Common myeloid progenitor, CD34-positive (primary cell): ENCODE measurements around the gene CFAP161.

ENCODE experiments used
- CTCF ChIA-PET: fragments of 350-600 bp; sonication (Branson Sonifier 250); formaldehyde crosslinking; loops from one replicate; lab custom pipeline; 2021; ENCODE audit warnings: antibody characterized with exemption; lab: Charles Lee
- POLR2A ChIA-PET: fragments of 350-600 bp; sonication (Branson Sonifier 250); formaldehyde crosslinking; loops from one replicate; lab custom pipeline; 2021; ENCODE audit warnings: antibody characterized with exemption; lab: Charles Lee
- DNase-seq, 3 donors: peaks; one replicate each; pipeline versions ENCODE4 v3.0.0 to v3.0.0-alpha.2; 2013
- H3K27ac ChIP-seq, 2 experiments: 1 replicate in 1 of 2; 2 replicates in 1 of 2; pipeline ENCODE4 v1.7.0; 2013; ENCODE audit warnings: inconsistent platforms in 2 of 2, low read length in 2 of 2, mild to moderate bottlenecking in 2 of 2, low read depth in 1 of 2, moderate library complexity in 1 of 2; ENCODE audit not compliant: severe bottlenecking in 2 of 2, insufficient read depth in 1 of 2, poor library complexity in 1 of 2
- H3K27me3 ChIP-seq, 5 experiments: replicated peaks in 2 of 5; 1 replicate in 3 of 5; 2 replicates in 2 of 5; pipeline versions ENCODE4 v1.6.1 to v1.7.0; 2013; ENCODE audit warnings: low read length in 4 of 5, mild to moderate bottlenecking in 2 of 5, moderate library complexity in 2 of 5, inconsistent platforms in 1 of 5; ENCODE audit not compliant: insufficient read depth in 5 of 5, control insufficient read depth in 4 of 5
- H3K36me3 ChIP-seq, 4 experiments: 1 replicate in 2 of 4; 2 replicates in 2 of 4; pipeline versions ENCODE4 v1.6.1 to v1.7.0; 2013; ENCODE audit warnings: low read length in 3 of 4, control low read depth in 1 of 4, mild to moderate bottlenecking in 1 of 4; ENCODE audit not compliant: control insufficient read depth in 4 of 4, insufficient read depth in 4 of 4
- H3K4me1 ChIP-seq, 4 experiments: 1 replicate in 3 of 4; 2 replicates in 1 of 4; pipeline versions ENCODE4 v1.6.1 to v1.7.1; 2013; ENCODE audit warnings: low read length in 3 of 4, mild to moderate bottlenecking in 3 of 4, control low read depth in 1 of 4, inconsistent platforms in 1 of 4, moderate library complexity in 1 of 4; ENCODE audit not compliant: control insufficient read depth in 4 of 4, insufficient read depth in 4 of 4; ENCODE audit errors: control extremely low read depth in 1 of 4
- H3K4me3 ChIP-seq, 7 experiments: 1 replicate in 4 of 7; 2 replicates in 3 of 7; pipeline versions ENCODE4 v1.5.1 to v1.7.0; 2013; ENCODE audit warnings: mild to moderate bottlenecking in 7 of 7, low read length in 6 of 7, moderate library complexity in 6 of 7, inconsistent platforms in 2 of 7, low read depth in 2 of 7, control low read depth in 1 of 7; ENCODE audit not compliant: insufficient read depth in 4 of 7, control insufficient read depth in 1 of 7; ENCODE audit errors: extremely low read depth in 1 of 7
- H3K9me3 ChIP-seq, 5 experiments: 1 replicate in 4 of 5; 2 replicates in 1 of 5; pipeline versions ENCODE4 v1.6.1 to v1.7.1; 2013; ENCODE audit warnings: low read length in 4 of 5, mild to moderate bottlenecking in 2 of 5, inconsistent platforms in 1 of 5, low read depth in 1 of 5, moderate library complexity in 1 of 5; ENCODE audit not compliant: control insufficient read depth in 4 of 5, insufficient read depth in 2 of 5; ENCODE audit errors: control extremely low read depth in 1 of 5
- WGBS: methylation state at CpG from one replicate; pipeline ENCODE4 v1.1.5; 2013; ENCODE audit not compliant: insufficient coverage; 5-methylcytosine and 5-hydroxymethylcytosine counted together

CFAP161 gene

GRCh38 chr15:81194723-81195122, 60.7 kb downstream of the CFAP161 start:
- no peak overlapping the region for H3K27ac ChIP-seq
- no peaks in the 10 kb centered on the region for H3K4me1 ChIP-seq
- no peak for DNase-seq
- POLR2A ChIA-PET, result no interaction called here
- no peaks in the 10 kb centered on the region for H3K9me3 ChIP-seq
- WGBS, result 88% methylated on average over 3 of the region's 5 CpGs
- CTCF ChIA-PET, result no interaction called here
- H3K36me3 ChIP-seq, result no peaks in the 10 kb centered on the region
- no peak overlapping the region for H3K4me3 ChIP-seq
- no peaks in the 10 kb centered on the region for H3K27me3 ChIP-seq

GRCh38 chr15:81195339-81195864, 61.3 kb downstream of the CFAP161 start:
- Histone ChIP-seq H3K4me1 (no peaks in the 10 kb centered on the region), H3K27me3 (no peaks in the 10 kb centered on the region), H3K4me3 (no peak overlapping the region), H3K27ac (no peak overlapping the region), H3K36me3 (no peaks in the 10 kb centered on the region), H3K9me3 (no peaks in the 10 kb centered on the region)
- CTCF ChIA-PET, result no interaction called here
- no peak for DNase-seq
- WGBS, result 96% methylated on average over 4 of the region's 8 CpGs
- POLR2A ChIA-PET, result no interaction called here

GRCh38 chr15:81196576-81197254, 62.6 kb downstream of the CFAP161 start, which contains the start of gene IL16:
Gene IL16, plus strand, starts transcription at chr15:81196879. Its CDS starts 28,521 bp downstream, at chr15:81225400.
- Histone ChIP-seq H3K9me3 (no peaks in the 10 kb centered on the region), H3K27me3 (no peaks in the 10 kb centered on the region), H3K27ac (no peak within 1 kb of the TSS), H3K4me3 (no peak within 1 kb of the TSS), H3K36me3 (no peaks in the 10 kb centered on the region), H3K4me1 (no peaks in the 10 kb centered on the region)
- no peak for DNase-seq
- ChIA-PET CTCF (no interaction called here), POLR2A (no interaction called here)
- WGBS, result over 99% methylated on average over 14 of the region's 16 CpGs

- Histone ChIP-seq H3K36me3 (no peaks in the 10 kb centered on the region), H3K27me3 (no peaks in the 10 kb centered on the region), H3K27ac (no peak overlapping the region), H3K9me3 (no peaks in the 10 kb centered on the region), H3K4me3 (no peak overlapping the region), H3K4me1 (no peaks in the 10 kb centered on the region)
- 100% methylated on average over 2 of the region's 7 CpGs for WGBS
- POLR2A ChIA-PET, result no interaction called here
- CTCF ChIA-PET, result no interaction called here
- no peak for DNase-seq
These were observed 63.2 kb downstream of the CFAP161 start for GRCh38 chr15:81197255-81197630.

GRCh38 chr15:81197688-81198281, 63.7 kb downstream of the CFAP161 start:
- H3K9me3 ChIP-seq, result no peaks in the 10 kb centered on the region
- no peaks in the 10 kb centered on the region for H3K27me3 ChIP-seq
- POLR2A ChIA-PET, result interaction anchor here (0.6 kb wide), 1 partner anchor 34 kb away, joined by 5 read pairs; no protein-coding TSS in a partner anchor
- no peaks in the 10 kb centered on the region for H3K4me1 ChIP-seq
- CTCF ChIA-PET, result interaction anchor here (0.9 kb wide), 1 partner anchor 60 kb away, joined by 3 read pairs; no protein-coding TSS in a partner anchor
- no peak overlapping the region for H3K4me3 ChIP-seq
- no peak overlapping the region for H3K27ac ChIP-seq
- H3K36me3 ChIP-seq, result no peaks in the 10 kb centered on the region
- 94% methylated on average over 7 of the region's 7 CpGs for WGBS
- no peak for DNase-seq
